SIG-M5 treated with dmso at 0.1 percent for 504 hours (cell line): Measurements from ENCODE around the gene NHS.

Source experiments
- DNase-seq: peaks from one replicate; lab custom pipeline; 2025; ENCODE audit not compliant: unreplicated experiment; lab: John Stamatoyannopoulos, UW

The NHS gene

GRCh38 chrX:17758382-17758781 is 383.4 kb downstream of the NHS start:
- no peak for DNase-seq

GRCh38 chrX:17759990-17760389 is 385.0 kb downstream of the NHS start:
- DNase-seq = no peak

- DNase-seq = no peak
Measured at GRCh38 chrX:17767734-17768133, 392.7 kb downstream of the NHS start.

GRCh38 chrX:17768997-17769396 is 394.0 kb downstream of the NHS start:
- no peak for DNase-seq

- DNase-seq = no peak
Measured at GRCh38 chrX:17769701-17770269, 394.8 kb downstream of the NHS start.

GRCh38 chrX:17773221-17773876 is 398.3 kb downstream of the NHS start:
- DNase-seq = no peak

GRCh38 chrX:17774053-17774452 is 399.1 kb downstream of the NHS start:
- DNase-seq = no peak

GRCh38 chrX:17778997-17779396 is 404.0 kb downstream of the NHS start:
- DNase-seq = no peak

- DNase-seq = no peak
Measured at GRCh38 chrX:17779434-17779833, 404.4 kb downstream of the NHS start.
